HepG2 (cell line): ENCODE data around the gene CLTCL1. TPM values are rescaled to one million over a fixed set of nuclear protein-coding genes. Genes with fewer than 3 reads are reported as not detected.

ENCODE experiments used
- ATAC-seq: fragments of 200-7000 bp; cut with Tn5 transposase; 3 replicates; pipeline ENCODE4 v1.9.1; 2020; ENCODE audit warnings: mild to moderate bottlenecking, moderate library complexity
- BruUV-seq: library from RNA; stranded (reverse); fragments of 400-500 nt; replicated peaks from 2 replicates; lab custom pipeline; 2021; lab: Mats Ljungman, UMichigan
- CTCF ChIA-PET: fragments of 300-600 bp; formaldehyde crosslinking; extraction: SDS; loops from one replicate; lab custom pipeline; 2021; ENCODE audit warnings: low total read pairs, inconsistent platforms, low intra/inter-chr PET ratio; lab: Yijun Ruan, JAX
- POLR2A ChIA-PET: fragments of 350-600 bp; sonication (Branson Sonifier 250); formaldehyde crosslinking; loops from one replicate; lab custom pipeline; 2020; ENCODE audit warnings: antibody characterized with exemption, inconsistent platforms; lab: Yijun Ruan, JAX
- DNase-seq: peaks from one replicate; pipeline ENCODE4 v3.0.0-alpha.2; 2015; ENCODE audit warnings: low spot score
- FAIRE-seq: peaks from 3 replicates; lab custom pipeline; 2011; peaks lifted over from hg19 to GRCh38; lab: Jason Lieb, UNC
- H2AFZ ChIP-seq: one replicate; pipeline ENCODE4 v1.6.1; 2011; ENCODE audit warnings: low read length, inconsistent platforms
- H3K27ac ChIP-seq: fragments of 300-600 bp; 3 replicates; pipeline ENCODE4 v1.8.0; 2011; ENCODE audit warnings: mixed run types, mild to moderate bottlenecking, mixed read lengths, low read length, inconsistent platforms; ENCODE audit not compliant: insufficient read depth; ENCODE audit errors: extremely low read length
- H3K27me3 ChIP-seq, 2 experiments: fragments of 200-600 bp in 1 of 2; 2 replicates in 1 of 2; 3 replicates in 1 of 2; pipeline versions ENCODE4 v1.6.0 to v1.8.0; 2011; ENCODE audit warnings: low read length in 2 of 2, mild to moderate bottlenecking in 2 of 2, moderate library complexity in 2 of 2, inconsistent platforms in 1 of 2; ENCODE audit not compliant: insufficient read depth in 2 of 2, control insufficient read depth in 1 of 2
- H3K36me3 ChIP-seq, 2 experiments: fragments of 200-600 bp in 1 of 2; replicated peaks in 1 of 2; 2 replicates in 1 of 2; 3 replicates in 1 of 2; pipeline versions ENCODE4 v1.5.1 to v1.8.0; 2011; ENCODE audit warnings: low read length in 2 of 2, inconsistent platforms in 1 of 2; ENCODE audit not compliant: insufficient read depth in 2 of 2, control insufficient read depth in 1 of 2
- H3K4me1 ChIP-seq: 2 replicates; pipeline ENCODE4 v1.5.1; 2012; ENCODE audit warnings: low read length, inconsistent platforms; ENCODE audit not compliant: insufficient read depth
- H3K4me2 ChIP-seq: 2 replicates; pipeline ENCODE4 v1.6.0; 2011; ENCODE audit warnings: low read depth, low read length, inconsistent platforms
- H3K4me3 ChIP-seq, 3 experiments: fragments of 200-600 bp in 1 of 3; sonication (generic), shearing (Covaris generic) in 1 of 3; replicated peaks in 1 of 3; 2 replicates each; pipeline ENCODE4 v1.5.1; 2011 to 2016; ENCODE audit warnings: low read length in 3 of 3, inconsistent platforms in 2 of 3, low read depth in 2 of 3, mild to moderate bottlenecking in 2 of 3, control low read depth in 1 of 3, mixed read lengths in 1 of 3; ENCODE audit not compliant: insufficient read depth in 1 of 3
- H3K79me2 ChIP-seq: one replicate; pipeline ENCODE4 v1.6.1; 2011; ENCODE audit warnings: low read length, inconsistent platforms; ENCODE audit not compliant: insufficient read depth
- H3K9ac ChIP-seq: 2 replicates; pipeline ENCODE4 v1.6.0; 2011; ENCODE audit warnings: mild to moderate bottlenecking, low read depth, low read length, inconsistent platforms; ENCODE audit not compliant: insufficient read depth
- H3K9me3 ChIP-seq: 2 replicates; pipeline ENCODE4 v1.5.1; 2012; ENCODE audit warnings: mild to moderate bottlenecking, low read length
- H4K20me1 ChIP-seq: 2 replicates; pipeline ENCODE4 v1.6.0; 2011; ENCODE audit warnings: inconsistent platforms, mild to moderate bottlenecking, low read length, moderate library complexity; ENCODE audit not compliant: insufficient read depth
- DNMT3B ChIP-seq: conservative IDR thresholded peaks from 2 replicates; pipeline ENCODE4 v1.6.1; 2016; ENCODE audit warnings: missing biosample characterization, control low read depth
- FOXA1 ChIP-seq, 2 experiments: fragments of 450-650 bp in 1 of 2; sonication (generic) in 1 of 2; formaldehyde crosslinking in 1 of 2; IDR thresholded peaks; 2 replicates each; pipeline versions ENCODE4 v1.4.0 to v1.6.1; 2016 to 2020; ENCODE audit warnings: missing genetic modification reagents in 1 of 2
- JDP2 ChIP-seq: sonication (generic); formaldehyde crosslinking; IDR thresholded peaks from 2 replicates; pipeline ENCODE4 v1.8.1; 2022; ENCODE audit warnings: missing genetic modification reagents, borderline replicate concordance
- PHF8 ChIP-seq: sonication (generic); formaldehyde crosslinking; IDR thresholded peaks from 2 replicates; pipeline ENCODE4 v1.5.0; 2020; ENCODE audit warnings: missing genetic modification reagents
- RELA ChIP-seq: sonication (generic); formaldehyde crosslinking; IDR thresholded peaks from 2 replicates; pipeline ENCODE4 v1.4.0; 2020; ENCODE audit warnings: missing genetic modification reagents
- TCF7 ChIP-seq: sonication (generic); IDR thresholded peaks from 2 replicates; pipeline ENCODE4 v1.6.1; 2016; ENCODE audit warnings: antibody characterized with exemption, low read depth
- WIZ ChIP-seq: sonication (generic); formaldehyde crosslinking; IDR thresholded peaks from 2 replicates; pipeline ENCODE4 v1.5.1; 2020; ENCODE audit warnings: mild to moderate bottlenecking, missing genetic modification reagents
- ZFP82 ChIP-seq: sonication (generic); formaldehyde crosslinking; IDR thresholded peaks from 2 replicates; pipeline ENCODE4 v1.5.1; 2020; ENCODE audit warnings: mild to moderate bottlenecking, missing genetic modification reagents, borderline replicate concordance
- ZNF234 ChIP-seq: sonication (generic); formaldehyde crosslinking; conservative IDR thresholded peaks from 2 replicates; pipeline ENCODE4 v1.5.1; 2020; ENCODE audit warnings: mild to moderate bottlenecking, missing genetic modification reagents
- ZNF331 ChIP-seq: sonication (generic); formaldehyde crosslinking; IDR thresholded peaks from 2 replicates; pipeline ENCODE4 v1.4.0; 2020; ENCODE audit warnings: missing genetic modification reagents
- ZNF607 ChIP-seq: sonication (generic); formaldehyde crosslinking; IDR thresholded peaks from 2 replicates; pipeline ENCODE4 v1.5.1; 2020; ENCODE audit warnings: missing genetic modification reagents, mild to moderate bottlenecking, borderline replicate concordance
- WGBS: methylation state at CpG from one replicate; pipeline ENCODE4 v1.1.6; 2017; ENCODE audit warnings: low lambda C conversion rate; 5-methylcytosine and 5-hydroxymethylcytosine counted together
- in situ Hi-C: cut with HindIII; loops from 2 replicates; pipeline ENCODE4 v1.10.0; 2017; ENCODE audit warnings: low pct_unique_long_range_greater_than_20kb; ENCODE audit not compliant: extremely low pct_ligation_motif_present
- intact Hi-C: fragments of 100-400 bp; cut with micrococcal nuclease; formaldehyde crosslinking; loops from one replicate; pipeline ENCODE4 v1.10.0; 2022; ENCODE audit not compliant: unreplicated experiment
- polyA plus RNA-seq, 8 experiments: library from polyadenylated mRNA; depleted of rRNA in 3 of 8; stranded (reverse) in 7 of 8; unstranded in 1 of 8; fragments of >200 nt; fragmentation: Illumina TruSeq in 4 of 8; extraction: Trizol in 4 of 8; gene quantifications; 2 replicates each; pipeline versions ENCODE4 v1.2.1 to v1.2.3, GENCODE V29; 2011 to 2016; ENCODE audit warnings: low read depth in 4 of 8, missing spikeins in 1 of 8, mixed read lengths in 1 of 8; ENCODE audit not compliant: insufficient read depth in 1 of 8
- total RNA-seq, 5 experiments: library from RNA; depleted of rRNA; stranded (reverse); fragments of >200 nt; fragmentation: Illumina TruSeq; extraction: Trizol; gene quantifications; 2 replicates each; pipeline ENCODE4 v1.2.3, GENCODE V29; 2016; ENCODE audit warnings: low read depth in 1 of 5
- TF ChIP-seq, protein P1 (sequence below): sonication (generic); formaldehyde crosslinking; IDR thresholded peaks from 2 replicates; pipeline ENCODE4 v1.5.0; 2020; ENCODE audit warnings: mild to moderate bottlenecking, missing genetic modification reagents
- TF ChIP-seq, protein P2 (sequence below): sonication (generic); formaldehyde crosslinking; IDR thresholded peaks from 2 replicates; pipeline ENCODE4 v1.4.0; 2020; ENCODE audit warnings: missing genetic modification reagents

Gene CLTCL1
- total and polyA plus RNA-seq, 2 of the 13 experiments (the other 11 are each of a cell fraction or from before 2014, with no cell fraction given), result 8.1 to 10.9 TPM

DNA sequence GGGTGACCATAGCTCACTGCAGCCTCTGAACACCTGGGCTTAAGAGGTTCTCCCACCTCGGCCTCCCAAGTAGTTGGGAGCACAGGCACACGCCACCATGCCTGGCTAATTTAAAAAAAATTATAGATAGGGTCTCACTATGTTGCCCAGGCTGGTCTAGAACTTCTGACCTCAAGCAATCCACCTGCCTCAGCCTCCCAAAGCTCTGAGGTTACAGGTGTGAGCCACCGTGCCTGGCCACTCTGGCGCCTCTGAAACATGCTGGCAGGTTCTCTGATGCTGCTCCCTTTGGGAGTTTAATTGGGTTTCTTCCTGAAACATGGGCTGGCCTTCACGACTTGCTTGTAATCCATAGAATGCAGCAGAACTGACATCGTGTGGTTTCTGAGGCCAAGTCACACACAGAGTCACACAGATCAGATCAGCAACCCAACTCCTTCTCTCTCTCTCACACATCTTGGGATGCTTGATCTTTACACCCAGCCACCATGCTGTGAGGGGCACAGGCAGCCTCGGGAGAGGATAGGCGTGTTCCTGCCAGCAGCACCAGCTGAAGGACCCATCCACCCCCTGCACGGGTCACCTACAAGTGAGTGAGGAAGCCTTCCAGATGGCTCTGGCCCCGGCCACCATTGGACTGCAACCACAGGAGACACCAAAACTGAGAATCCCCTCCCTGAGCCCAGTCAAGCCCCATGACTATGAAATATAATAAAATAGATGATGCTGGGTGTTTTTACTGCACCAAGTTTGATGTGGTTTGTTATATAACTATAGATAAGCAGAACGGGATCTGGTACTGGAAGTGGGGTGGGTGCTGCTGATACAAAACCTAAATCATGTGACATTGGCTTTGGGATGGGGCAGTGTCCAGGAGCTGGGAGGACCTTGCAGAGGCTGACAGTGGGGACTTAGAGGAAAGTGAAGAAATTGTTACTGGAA is 138.3 kb downstream of the CLTCL1 start:
- H4K20me1 ChIP-seq, result no peaks in the 10 kb centered on the region
- DNase-seq (no peak), FAIRE-seq (no peak), ATAC-seq (no peak)
- H3K27ac ChIP-seq, result no peak overlapping the region
- POLR2A ChIA-PET, result interaction anchor here (1.5 kb wide), 1 partner anchor 9 kb away, joined by 3 read pairs; the partner anchor contains the start of gene ESS2
- in situ Hi-C loops, result no loop called here
- H3K4me2 ChIP-seq, result no peak overlapping the region
- no peak overlapping the region for H2AFZ ChIP-seq
- no TSS peak for BruUV-seq
- TF ChIP-seq ZFP82 (no peak), DNMT3B (CRISPR knock-in tag) (no peak)
- no peaks in the 10 kb centered on the region for H3K36me3 ChIP-seq
- CTCF ChIA-PET, result no interaction called here
- no peaks in the 10 kb centered on the region for H3K79me2 ChIP-seq
- 3% methylated on average over 5 of the region's 11 CpGs for WGBS
- no peaks in the 10 kb centered on the region for H3K9me3 ChIP-seq
- H3K27me3 ChIP-seq, result peaks cover 5 to 39% of the 10 kb centered on the region in 2 experiments; a peak in 4 of 5 replicates
- H3K9ac ChIP-seq, result no peak overlapping the region
- no peaks in the 10 kb centered on the region for H3K4me1 ChIP-seq
- intact Hi-C loops, result no loop called here
- no peak overlapping the region for H3K4me3 ChIP-seq

DNA sequence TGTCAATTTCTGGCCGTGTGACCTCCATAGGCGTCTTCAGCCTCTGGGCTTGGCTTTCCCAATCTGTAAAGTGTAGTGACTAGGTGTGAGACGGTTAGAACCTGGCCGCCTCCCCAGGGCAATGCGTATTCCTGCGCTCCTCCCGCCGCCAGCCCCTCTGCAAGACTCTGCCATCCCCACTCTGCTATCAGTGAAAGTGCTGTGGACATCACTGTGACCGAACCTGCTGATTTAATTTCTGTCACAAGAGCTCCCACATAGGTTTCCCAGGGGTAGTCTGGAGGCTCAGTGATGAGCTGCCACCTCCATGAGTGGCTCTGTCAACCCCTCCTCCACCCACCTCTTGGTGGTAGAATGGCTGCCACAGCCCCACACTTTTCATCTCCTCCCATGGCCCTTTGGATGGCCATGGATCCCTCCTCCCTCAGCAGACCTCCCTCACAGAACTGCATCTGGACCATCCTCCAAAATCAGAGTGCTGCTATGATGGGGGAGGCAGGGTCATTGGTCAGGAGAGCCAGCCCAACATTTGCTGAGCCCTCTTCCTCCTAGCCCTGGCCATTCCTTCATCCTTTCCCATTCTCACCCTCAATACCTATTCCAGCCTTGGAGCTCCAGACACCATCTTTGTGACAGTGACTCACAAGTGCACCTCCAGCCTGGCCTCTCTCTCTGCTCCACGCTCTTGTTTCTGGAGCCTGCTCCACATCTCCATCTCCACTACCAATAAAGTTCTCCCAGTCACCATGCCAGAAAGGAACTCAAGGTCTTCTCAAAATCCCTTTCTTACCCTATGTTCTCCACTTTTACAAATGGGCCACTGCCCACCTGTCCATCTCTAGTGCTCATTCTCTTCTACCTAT is 140.0 kb downstream of the CLTCL1 start:
- Histone ChIP-seq H2AFZ (no peak overlapping the region), H3K36me3 (no peaks in the 10 kb centered on the region), H3K27me3 (peaks cover 7 to 56% of the 10 kb centered on the region in 2 experiments; a peak in 4 of 5 replicates), H3K4me1 (no peaks in the 10 kb centered on the region), H3K79me2 (no peaks in the 10 kb centered on the region), H3K4me3 (no peak overlapping the region), H4K20me1 (no peaks in the 10 kb centered on the region), H3K9ac (no peak overlapping the region), H3K27ac (no peak overlapping the region), H3K4me2 (no peak overlapping the region), H3K9me3 (no peaks in the 10 kb centered on the region)
- DNase-seq (no peak), ATAC-seq (no peak), FAIRE-seq (no peak)
- 31% methylated on average over 9 of the region's 10 CpGs for WGBS
- ChIA-PET POLR2A (no interaction called here), CTCF (no interaction called here)
- BruUV-seq, result no TSS peak
- intact Hi-C loops (no loop called here), in situ Hi-C loops (no loop called here)
- TF ChIP-seq PHF8, result no peak
- TF ChIP-seq TCF7, result no peak
- TF ChIP-seq, protein P1, sequence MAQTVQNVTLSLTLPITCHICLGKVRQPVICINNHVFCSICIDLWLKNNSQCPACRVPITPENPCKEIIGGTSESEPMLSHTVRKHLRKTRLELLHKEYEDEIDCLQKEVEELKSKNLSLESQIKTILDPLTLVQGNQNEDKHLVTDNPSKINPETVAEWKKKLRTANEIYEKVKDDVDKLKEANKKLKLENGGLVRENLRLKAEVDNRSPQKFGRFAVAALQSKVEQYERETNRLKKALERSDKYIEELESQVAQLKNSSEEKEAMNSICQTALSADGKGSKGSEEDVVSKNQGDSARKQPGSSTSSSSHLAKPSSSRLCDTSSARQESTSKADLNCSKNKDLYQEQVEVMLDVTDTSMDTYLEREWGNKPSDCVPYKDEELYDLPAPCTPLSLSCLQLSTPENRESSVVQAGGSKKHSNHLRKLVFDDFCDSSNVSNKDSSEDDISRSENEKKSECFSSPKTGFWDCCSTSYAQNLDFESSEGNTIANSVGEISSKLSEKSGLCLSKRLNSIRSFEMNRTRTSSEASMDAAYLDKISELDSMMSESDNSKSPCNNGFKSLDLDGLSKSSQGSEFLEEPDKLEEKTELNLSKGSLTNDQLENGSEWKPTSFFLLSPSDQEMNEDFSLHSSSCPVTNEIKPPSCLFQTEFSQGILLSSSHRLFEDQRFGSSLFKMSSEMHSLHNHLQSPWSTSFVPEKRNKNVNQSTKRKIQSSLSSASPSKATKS, result no peak
- no peak for TF ChIP-seq RELA (CRISPR knock-in tag)
- TF ChIP-seq, protein P2, sequence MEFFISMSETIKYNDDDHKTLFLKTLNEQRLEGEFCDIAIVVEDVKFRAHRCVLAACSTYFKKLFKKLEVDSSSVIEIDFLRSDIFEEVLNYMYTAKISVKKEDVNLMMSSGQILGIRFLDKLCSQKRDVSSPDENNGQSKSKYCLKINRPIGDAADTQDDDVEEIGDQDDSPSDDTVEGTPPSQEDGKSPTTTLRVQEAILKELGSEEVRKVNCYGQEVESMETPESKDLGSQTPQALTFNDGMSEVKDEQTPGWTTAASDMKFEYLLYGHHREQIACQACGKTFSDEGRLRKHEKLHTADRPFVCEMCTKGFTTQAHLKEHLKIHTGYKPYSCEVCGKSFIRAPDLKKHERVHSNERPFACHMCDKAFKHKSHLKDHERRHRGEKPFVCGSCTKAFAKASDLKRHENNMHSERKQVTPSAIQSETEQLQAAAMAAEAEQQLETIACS (CRISPR knock-in tag), result no peak
- TF ChIP-seq WIZ (CRISPR knock-in tag), result no peak
- no peak for TF ChIP-seq JDP2 (CRISPR knock-in tag)
- no peak for TF ChIP-seq ZNF331 (CRISPR knock-in tag)
- TF ChIP-seq ZNF234 (CRISPR knock-in tag), result no peak
- TF ChIP-seq ZNF607 (CRISPR knock-in tag), result no peak
- TF ChIP-seq FOXA1 (IDR thresholded peaks at IDR 0.05), result no peak
- no peak for TF ChIP-seq FOXA1 (CRISPR knock-in tag; IDR thresholded peaks at IDR 0.05)
